ENCODE data around the gene BTN3A1. TPM values are rescaled to one million over a fixed set of nuclear protein-coding genes. Genes with fewer than 3 reads are reported as not detected.
A peak's percentile ranks its signal among the peaks of the same experiment; 100 is the strongest.
"Not testable (repeated sequence)": the region's sequence is repeated elsewhere in the genome, so short reads cannot be mapped to it uniquely, and the experiment has no call there.

Gene BTN3A1
- polyA plus RNA-seq, 1 donor, result 44.6 TPM

DNA sequence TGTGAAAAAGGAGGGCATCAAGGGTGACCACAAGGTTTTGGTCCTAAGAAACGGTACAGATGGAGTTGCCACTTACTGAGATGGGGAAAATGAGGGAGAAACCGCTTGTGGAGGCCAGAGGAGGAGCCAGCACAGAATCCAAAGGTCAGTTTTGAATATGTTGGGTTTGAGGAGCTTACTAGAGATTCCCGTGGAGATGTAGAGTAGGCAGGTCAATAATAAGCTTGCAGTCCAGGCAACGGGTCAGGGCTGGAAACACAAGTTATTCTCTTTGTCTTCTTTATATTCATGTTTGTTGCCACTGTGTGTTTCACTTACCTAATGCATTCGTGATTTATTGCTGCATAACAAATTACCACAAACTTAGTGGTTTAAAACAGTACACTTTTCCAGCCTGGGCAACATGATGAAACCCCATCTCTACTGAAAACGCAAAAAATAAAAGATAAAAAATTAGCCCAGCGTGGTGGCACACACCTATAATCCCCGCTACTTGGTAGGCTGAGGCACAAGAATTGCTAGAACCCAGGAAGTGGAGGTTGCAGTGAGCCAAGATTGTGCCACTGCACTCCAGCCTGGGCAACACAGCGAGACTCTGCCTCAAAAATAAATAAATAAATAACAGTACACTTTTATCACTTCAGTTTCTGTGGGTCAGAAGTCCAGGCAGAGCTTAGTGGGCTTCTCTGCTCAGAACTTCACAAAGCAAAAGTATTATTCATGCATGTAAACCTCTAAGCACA is 39.8 kb upstream of the BTN3A1 start:
- peaks cover 13% of the 10 kb centered on the region for H3K4me1 ChIP-seq (ENCODE audit: control insufficient read depth, insufficient read depth, low read length)
- WGBS (ENCODE audit: insufficient coverage, low lambda C conversion rate), result 56% methylated on average over 2 of the region's 9 CpGs
- no peak overlapping the region for H3K4me3 ChIP-seq (ENCODE audit: low read length)
- no peak for DNase-seq
- no peaks in the 10 kb centered on the region for H3K27me3 ChIP-seq (ENCODE audit: control insufficient read depth, insufficient read depth, low read length)
- H3K36me3 ChIP-seq (ENCODE audit: control insufficient read depth, insufficient read depth, low read length), result no peaks in the 10 kb centered on the region
- no peak overlapping the region for H3K27ac ChIP-seq (ENCODE audit: low read length)
- H3K9me3 ChIP-seq (ENCODE audit: control insufficient read depth, low read depth, low read length), result no peaks in the 10 kb centered on the region

DNA sequence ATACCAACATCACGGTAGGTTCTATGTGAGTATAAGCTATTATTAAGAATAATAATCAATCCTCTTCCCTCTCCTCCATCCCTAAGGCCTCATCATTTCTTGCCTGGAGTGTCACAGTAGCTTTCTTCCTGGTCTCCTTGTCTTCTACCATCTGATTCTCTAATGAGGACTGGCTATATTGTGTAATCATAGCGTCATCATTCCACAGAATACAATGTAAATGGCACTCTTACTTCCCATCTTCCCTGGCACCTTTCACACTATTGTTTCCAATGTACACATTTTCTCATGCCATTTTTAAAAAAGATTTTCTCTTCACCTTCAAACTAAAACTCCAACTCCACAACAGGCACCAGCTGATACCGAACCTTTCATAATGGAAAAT is 39.2 kb upstream of the BTN3A1 start:
- H3K36me3 ChIP-seq (ENCODE audit: control insufficient read depth, insufficient read depth, low read length), result no peaks in the 10 kb centered on the region
- H3K27me3 ChIP-seq (ENCODE audit: control insufficient read depth, insufficient read depth, low read length), result no peaks in the 10 kb centered on the region
- H3K27ac ChIP-seq (ENCODE audit: low read length), result no peak overlapping the region
- no peak overlapping the region for H3K4me3 ChIP-seq (ENCODE audit: low read length)
- peaks cover 13% of the 10 kb centered on the region for H3K4me1 ChIP-seq (ENCODE audit: control insufficient read depth, insufficient read depth, low read length)
- WGBS (ENCODE audit: insufficient coverage, low lambda C conversion rate), result 80% methylated on average over 1 of the region's 3 CpGs
- no peaks in the 10 kb centered on the region for H3K9me3 ChIP-seq (ENCODE audit: control insufficient read depth, low read depth, low read length)
- DNase-seq, result no peak

DNA sequence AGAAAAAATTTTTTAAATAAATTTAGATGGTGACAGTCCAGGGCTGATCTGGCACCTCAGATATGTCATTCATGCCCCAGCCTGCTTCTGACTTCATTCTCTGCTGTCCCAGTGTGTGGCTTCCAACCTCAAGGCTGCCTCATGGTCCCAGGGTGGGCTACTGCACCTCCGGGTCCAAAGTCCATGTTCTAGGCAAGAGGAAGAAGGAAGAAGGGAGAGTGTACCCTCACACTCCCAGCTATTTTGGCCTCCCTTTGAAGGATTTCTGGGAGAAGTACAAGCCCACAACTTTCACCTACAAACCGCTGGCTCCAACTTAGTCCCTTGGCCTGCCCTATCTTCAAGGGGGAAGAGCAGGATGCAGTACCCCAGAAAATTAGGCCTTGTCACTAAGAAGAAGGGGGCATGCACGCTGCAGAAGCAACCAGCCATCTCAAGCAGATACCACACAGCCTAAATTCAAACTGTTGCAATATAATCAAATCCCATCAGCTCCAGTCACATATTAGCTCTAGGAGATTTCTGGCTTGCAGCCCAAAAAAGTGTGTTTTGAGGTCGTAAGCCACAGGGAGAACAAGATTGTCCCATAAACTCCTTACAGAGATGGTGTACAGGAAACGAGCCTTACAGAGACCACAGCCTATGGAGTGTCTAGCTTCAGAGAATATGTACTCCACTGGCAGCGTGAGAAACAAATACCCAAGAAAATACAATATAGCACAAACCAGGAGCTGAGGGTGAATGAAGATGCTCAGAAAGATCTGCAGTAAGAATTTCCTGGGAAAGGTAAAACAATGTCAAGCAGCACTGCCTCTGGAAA is 38.0 kb upstream of the BTN3A1 start:
- H3K4me3 ChIP-seq (ENCODE audit: low read length), result peak overlapping the region; percentile 78
- H3K27me3 ChIP-seq (ENCODE audit: control insufficient read depth, insufficient read depth, low read length), result no peaks in the 10 kb centered on the region
- no peaks in the 10 kb centered on the region for H3K9me3 ChIP-seq (ENCODE audit: control insufficient read depth, low read depth, low read length)
- WGBS (ENCODE audit: insufficient coverage, low lambda C conversion rate), result no CpG with 5 or more reads among the region's 6 CpGs
- H3K4me1 ChIP-seq (ENCODE audit: control insufficient read depth, insufficient read depth, low read length), result peaks cover 13% of the 10 kb centered on the region
- H3K36me3 ChIP-seq (ENCODE audit: control insufficient read depth, insufficient read depth, low read length), result peaks cover under 1% of the 10 kb centered on the region
- H3K27ac ChIP-seq (ENCODE audit: low read length), result peak overlapping the region; percentile 99
- peak in 1 of 2 donors; percentile 29 for DNase-seq

DNA sequence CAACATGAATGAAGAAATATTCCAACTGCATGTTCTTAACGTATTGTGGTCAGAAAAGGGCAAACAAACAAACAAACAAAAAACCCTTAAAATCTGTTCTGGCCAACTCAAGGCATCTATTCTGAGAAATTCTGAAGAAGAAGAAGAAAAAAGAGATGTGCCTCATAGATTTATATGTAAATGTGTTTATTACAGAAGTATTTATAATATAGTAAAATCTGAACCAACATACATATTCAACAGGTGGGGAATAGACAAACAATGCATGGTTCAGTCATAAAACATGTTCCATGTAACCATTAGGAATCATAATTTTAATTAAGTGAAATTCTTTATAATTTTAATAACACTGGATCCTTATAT is 36.5 kb upstream of the BTN3A1 start:
- H3K4me1 ChIP-seq (ENCODE audit: control insufficient read depth, insufficient read depth, low read length), result peaks cover 13% of the 10 kb centered on the region
- no peak for DNase-seq

DNA sequence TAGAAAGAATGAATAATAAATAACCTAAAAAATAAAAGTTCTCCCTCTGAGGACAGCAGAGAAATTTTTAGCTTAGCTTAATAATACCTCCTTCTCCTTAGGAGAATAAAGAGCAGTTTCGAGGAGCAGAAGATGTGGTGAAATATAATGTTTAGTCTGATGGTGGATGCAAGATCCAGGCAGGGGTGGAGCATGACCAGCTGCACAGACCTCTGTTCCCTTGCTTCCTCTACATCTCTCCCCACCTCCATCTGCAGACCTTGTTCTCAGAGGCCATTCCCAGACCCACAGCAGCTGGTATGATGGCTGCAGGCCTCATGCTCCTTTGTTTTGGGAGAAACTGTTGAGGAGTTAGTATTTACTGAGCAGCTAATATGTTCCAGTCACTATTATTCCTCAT is 35.6 kb upstream of the BTN3A1 start:
- no peak overlapping the region for H3K4me3 ChIP-seq (ENCODE audit: low read length)

More for the DNA sequence above, 36.5 kb upstream of the BTN3A1 start:
- 0% methylated on average over 1 of the region's 1 CpG for WGBS (ENCODE audit: insufficient coverage, low lambda C conversion rate)
- Histone ChIP-seq H3K27me3 (ENCODE audit: control insufficient read depth, insufficient read depth, low read length) (no peaks in the 10 kb centered on the region), H3K9me3 (ENCODE audit: control insufficient read depth, low read depth, low read length) (no peaks in the 10 kb centered on the region), H3K27ac (ENCODE audit: low read length) (peak overlapping the region; percentile 99), H3K36me3 (ENCODE audit: control insufficient read depth, insufficient read depth, low read length) (peaks cover 15% of the 10 kb centered on the region), H3K4me3 (ENCODE audit: low read length) (peak overlapping the region; percentile 78)

DNA sequence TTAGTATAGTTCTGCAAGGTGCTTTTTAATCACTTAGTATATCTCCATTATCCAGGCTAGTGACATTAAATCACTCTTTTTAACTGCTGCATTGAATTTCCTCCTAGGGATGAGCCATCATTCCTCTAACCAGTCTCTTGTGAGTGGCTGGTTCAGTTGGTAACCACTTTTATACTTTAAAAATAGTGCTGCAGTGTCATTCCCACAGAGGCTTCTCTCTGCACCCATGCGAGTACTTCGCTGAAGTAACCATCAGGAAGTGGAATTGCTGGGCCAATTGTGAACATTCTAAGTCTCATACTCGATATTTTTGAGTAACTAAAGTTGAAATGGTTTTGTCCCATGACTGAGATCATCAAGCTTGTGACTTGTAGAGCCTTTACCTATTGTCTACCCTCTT is 35.0 kb upstream of the BTN3A1 start:
- no peaks in the 10 kb centered on the region for H3K9me3 ChIP-seq (ENCODE audit: control insufficient read depth, low read depth, low read length)
- no peak for DNase-seq
- H3K27ac ChIP-seq (ENCODE audit: low read length), result no peak overlapping the region
- WGBS (ENCODE audit: insufficient coverage, low lambda C conversion rate), result no CpG with 5 or more reads among the region's 3 CpGs
- H3K36me3 ChIP-seq (ENCODE audit: control insufficient read depth, insufficient read depth, low read length), result peaks cover 19% of the 10 kb centered on the region
- H3K4me1 ChIP-seq (ENCODE audit: control insufficient read depth, insufficient read depth, low read length), result peaks cover 13% of the 10 kb centered on the region
- H3K27me3 ChIP-seq (ENCODE audit: control insufficient read depth, insufficient read depth, low read length), result no peaks in the 10 kb centered on the region
- H3K4me3 ChIP-seq (ENCODE audit: low read length), result no peak overlapping the region

More for the DNA sequence above, 35.6 kb upstream of the BTN3A1 start:
- no peaks in the 10 kb centered on the region for H3K9me3 ChIP-seq (ENCODE audit: control insufficient read depth, low read depth, low read length)
- H3K27ac ChIP-seq (ENCODE audit: low read length), result no peak overlapping the region
- no CpG with 5 or more reads among the region's 1 CpG for WGBS (ENCODE audit: insufficient coverage, low lambda C conversion rate)
- H3K4me1 ChIP-seq (ENCODE audit: control insufficient read depth, insufficient read depth, low read length), result peaks cover 13% of the 10 kb centered on the region
- DNase-seq, result peak in 1 of 2 donors; percentile 31
- H3K36me3 ChIP-seq (ENCODE audit: control insufficient read depth, insufficient read depth, low read length), result peaks cover 19% of the 10 kb centered on the region
- no peaks in the 10 kb centered on the region for H3K27me3 ChIP-seq (ENCODE audit: control insufficient read depth, insufficient read depth, low read length)

DNA sequence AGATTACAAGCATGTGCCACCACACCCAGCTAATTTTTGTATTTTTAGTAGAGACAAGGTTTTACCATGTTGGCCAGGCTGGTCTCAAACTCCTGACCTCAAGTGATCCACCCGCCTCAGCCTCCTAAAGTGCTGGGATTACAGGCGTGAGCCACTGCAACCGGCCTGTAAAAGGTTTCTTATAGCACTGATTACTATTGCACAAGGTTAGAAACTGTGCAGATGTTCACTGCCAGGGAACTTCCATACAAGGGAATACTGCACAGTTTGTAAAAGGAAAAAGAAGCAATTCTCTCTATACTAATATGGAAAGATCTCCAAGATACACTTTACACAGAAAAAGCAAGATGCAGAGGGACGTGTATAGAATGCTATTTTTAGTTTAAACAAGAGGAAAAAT is 30.3 kb upstream of the BTN3A1 start:
- H3K27me3 ChIP-seq (ENCODE audit: control insufficient read depth, insufficient read depth, low read length), result not testable (repeated sequence)
- WGBS (ENCODE audit: insufficient coverage, low lambda C conversion rate), result no CpG with 5 or more reads among the region's 4 CpGs

DNA sequence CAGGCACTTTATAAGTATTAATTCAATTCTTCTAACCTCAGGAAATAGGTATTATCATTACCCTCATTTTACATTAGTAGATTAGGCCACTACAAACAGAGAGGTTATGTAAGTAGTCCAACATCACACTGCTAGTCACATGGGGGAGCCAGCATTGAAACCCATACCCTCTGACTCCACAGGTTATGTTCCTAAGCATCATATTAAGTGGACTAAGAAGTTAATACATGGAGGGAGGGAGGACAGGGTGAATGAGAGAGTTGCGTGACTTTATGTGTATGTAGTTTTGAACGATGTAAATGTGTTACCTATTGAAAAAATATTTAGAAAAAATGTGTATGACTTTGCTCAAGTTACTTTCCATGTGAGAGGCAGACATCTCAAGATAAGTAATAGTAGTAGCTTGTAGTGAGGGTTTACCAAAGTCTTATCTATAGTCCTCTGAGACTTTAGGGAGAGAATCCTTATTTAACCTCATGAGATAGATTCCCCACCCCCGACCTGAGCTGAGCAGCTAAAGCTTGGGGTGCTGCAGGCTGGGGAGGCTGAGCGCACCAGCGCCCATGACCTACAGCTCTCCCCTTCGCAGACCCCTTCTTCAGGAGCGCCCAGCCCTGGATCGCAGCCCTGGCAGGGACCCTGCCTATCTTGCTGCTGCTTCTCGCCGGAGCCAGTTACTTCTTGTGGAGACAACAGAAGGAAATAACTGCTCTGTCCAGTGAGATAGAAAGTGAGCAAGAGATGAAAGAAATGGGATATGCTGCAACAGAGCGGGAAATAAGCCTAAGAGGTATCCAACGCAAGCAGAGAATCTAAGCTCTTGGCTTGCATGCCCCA is 29.5 kb upstream of the BTN3A1 start:
- no peaks in the 10 kb centered on the region for H3K9me3 ChIP-seq (ENCODE audit: control insufficient read depth, low read depth, low read length)
- no peak overlapping the region for H3K27ac ChIP-seq (ENCODE audit: low read length)
- WGBS (ENCODE audit: insufficient coverage, low lambda C conversion rate), result no CpG with 5 or more reads among the region's 12 CpGs
- H3K4me1 ChIP-seq (ENCODE audit: control insufficient read depth, insufficient read depth, low read length), result no peaks in the 10 kb centered on the region
- H3K4me3 ChIP-seq (ENCODE audit: low read length), result no peak overlapping the region
- no peak for DNase-seq
- H3K36me3 ChIP-seq (ENCODE audit: control insufficient read depth, insufficient read depth, low read length), result peaks cover 45% of the 10 kb centered on the region
- H3K27me3 ChIP-seq (ENCODE audit: control insufficient read depth, insufficient read depth, low read length), result no peaks in the 10 kb centered on the region

More for the DNA sequence above, 30.3 kb upstream of the BTN3A1 start:
- not testable (repeated sequence) for DNase-seq; H3K4me1 ChIP-seq (ENCODE audit: control insufficient read depth, insufficient read depth, low read length); H3K27ac ChIP-seq (ENCODE audit: low read length); H3K4me3 ChIP-seq (ENCODE audit: low read length); H3K9me3 ChIP-seq (ENCODE audit: control insufficient read depth, low read depth, low read length)
- H3K36me3 ChIP-seq (ENCODE audit: control insufficient read depth, insufficient read depth, low read length), result peaks cover 43% of the 10 kb centered on the region

DNA sequence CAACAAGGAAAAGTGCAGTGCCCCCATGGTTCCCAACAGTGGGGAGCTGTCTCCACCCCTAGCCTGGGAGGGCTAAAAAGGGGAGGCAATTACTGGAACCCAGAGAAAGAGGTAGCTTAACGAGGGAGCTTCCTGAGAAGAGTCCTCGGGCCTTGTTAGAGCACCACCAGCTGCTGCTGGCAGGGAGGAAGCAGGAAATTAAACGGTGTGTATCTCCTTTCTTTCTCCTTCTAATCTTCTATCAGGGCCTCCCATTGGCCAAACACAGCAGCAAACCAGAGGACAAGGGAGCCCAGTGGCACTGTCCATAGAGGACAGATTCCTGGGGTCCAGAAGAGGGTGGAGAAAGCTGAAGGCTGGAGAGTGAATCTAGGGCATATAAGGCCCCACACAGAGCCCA is 26.8 kb upstream of the BTN3A1 start:
- no CpG with 5 or more reads among the region's 3 CpGs for WGBS (ENCODE audit: insufficient coverage, low lambda C conversion rate)
- DNase-seq, result no peak
- peaks cover 33% of the 10 kb centered on the region for H3K36me3 ChIP-seq (ENCODE audit: control insufficient read depth, insufficient read depth, low read length)

DNA sequence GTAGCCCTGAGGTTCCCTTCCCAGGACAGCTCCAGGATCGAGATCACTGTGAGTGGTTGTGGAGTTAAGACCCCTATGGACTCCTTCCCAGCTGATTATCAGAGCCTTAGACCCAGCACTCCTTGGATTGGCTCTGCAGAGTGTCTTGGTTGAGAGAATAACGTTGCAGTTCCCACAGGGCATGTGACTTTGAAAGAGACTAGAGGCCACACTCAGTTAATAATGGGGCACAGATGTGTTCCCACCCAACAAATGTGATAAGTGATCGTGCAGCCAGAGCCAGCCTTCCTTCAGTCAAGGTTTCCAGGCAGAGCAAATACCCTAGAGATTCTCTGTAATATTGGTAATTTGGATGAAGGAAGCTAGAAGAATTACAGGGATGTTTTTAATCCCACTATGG is 24.4 kb upstream of the BTN3A1 start:
- 40% methylated on average over 1 of the region's 3 CpGs for WGBS (ENCODE audit: insufficient coverage, low lambda C conversion rate)
- H3K4me1 ChIP-seq (ENCODE audit: control insufficient read depth, insufficient read depth, low read length), result no peaks in the 10 kb centered on the region
- DNase-seq, result no peak
- H3K9me3 ChIP-seq (ENCODE audit: control insufficient read depth, low read depth, low read length), result no peaks in the 10 kb centered on the region
- peaks cover 23% of the 10 kb centered on the region for H3K36me3 ChIP-seq (ENCODE audit: control insufficient read depth, insufficient read depth, low read length)
- H3K27me3 ChIP-seq (ENCODE audit: control insufficient read depth, insufficient read depth, low read length), result no peaks in the 10 kb centered on the region
- H3K27ac ChIP-seq (ENCODE audit: low read length), result no peak overlapping the region
- H3K4me3 ChIP-seq (ENCODE audit: low read length), result no peak overlapping the region

More for the DNA sequence above, 26.8 kb upstream of the BTN3A1 start:
- Histone ChIP-seq H3K4me3 (ENCODE audit: low read length) (no peak overlapping the region), H3K9me3 (ENCODE audit: control insufficient read depth, low read depth, low read length) (no peaks in the 10 kb centered on the region), H3K4me1 (ENCODE audit: control insufficient read depth, insufficient read depth, low read length) (no peaks in the 10 kb centered on the region), H3K27ac (ENCODE audit: low read length) (no peak overlapping the region), H3K27me3 (ENCODE audit: control insufficient read depth, insufficient read depth, low read length) (no peaks in the 10 kb centered on the region)
